ENCODE data around the gene MOB1A. TPM values are rescaled to one million over a fixed set of nuclear protein-coding genes. Genes with fewer than 3 reads are reported as not detected.

The MOB1A gene
- total RNA-seq, 3 donors from 2014 or later, result 117 to 129 (median 124) TPM

DNA sequence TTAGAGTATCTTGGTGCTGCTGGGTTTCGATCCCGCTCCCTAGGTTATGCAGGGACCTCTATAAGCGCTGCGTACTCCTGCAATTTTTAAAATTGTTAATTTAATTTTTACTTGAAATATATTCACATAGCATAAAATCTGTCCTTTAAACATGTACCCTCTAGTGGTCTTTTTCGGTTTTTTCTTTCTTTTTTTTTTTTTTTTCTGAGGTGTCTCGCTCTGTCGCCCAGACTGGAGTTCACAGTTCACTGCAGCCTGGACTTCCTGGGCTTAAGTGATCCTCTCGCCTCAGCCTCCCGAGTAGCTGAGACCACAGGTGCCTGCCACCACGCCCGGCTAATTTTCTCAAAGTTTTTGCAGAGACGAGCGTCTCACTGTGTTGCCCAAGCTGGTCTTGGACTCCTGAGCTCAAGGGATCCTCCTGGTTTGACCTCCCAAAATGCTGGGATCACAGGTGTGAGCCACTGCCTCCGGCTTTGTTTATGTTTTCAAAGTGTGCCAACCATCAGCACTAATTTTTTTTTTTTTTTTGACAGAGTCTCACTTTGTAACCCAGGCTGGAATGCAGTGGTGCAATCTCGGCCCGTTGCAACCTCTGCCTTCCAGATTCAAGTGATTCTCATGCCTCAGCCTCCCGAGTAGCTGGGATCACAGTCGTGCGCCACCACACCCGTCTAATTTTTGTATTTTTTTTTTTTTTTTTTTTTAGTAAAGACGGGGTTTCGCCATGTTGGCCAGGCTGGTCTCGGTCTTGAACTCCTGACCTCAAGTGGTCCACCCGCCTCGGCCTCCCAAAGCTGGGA is 585 bp upstream of the MOB1A start:
- peak overlapping the region; percentile 76 for H3K4me3 ChIP-seq
- ATAC-seq (peak; percentile 6), DNase-seq (peak; percentile 27 to 57 (median 48))
- TF ChIP-seq CTCF (IDR thresholded peaks at IDR 0.05), result no peak
- no peaks in the 10 kb centered on the region for H3K9me3 ChIP-seq
- intact Hi-C loops (cut with DNase I, micrococcal nuclease), result no loop called here
- no peaks in the 10 kb centered on the region for H3K4me1 ChIP-seq (ENCODE audit: low read depth)
- H3K36me3 ChIP-seq (ENCODE audit: low read depth), result no peaks in the 10 kb centered on the region

GRCh38 chr2:74177696-74178095 is 983 bp downstream of the MOB1A start:
- no peaks in the 10 kb centered on the region for H3K36me3 ChIP-seq (ENCODE audit: low read depth)
- no peak for TF ChIP-seq CTCF (IDR thresholded peaks at IDR 0.05)
- DNase-seq (no peak), ATAC-seq (no peak)
- intact Hi-C loops (cut with DNase I, micrococcal nuclease), result no loop called here
- peak overlapping the region; percentile 76 for H3K4me3 ChIP-seq
- no peaks in the 10 kb centered on the region for H3K9me3 ChIP-seq
- H3K4me1 ChIP-seq (ENCODE audit: low read depth), result no peaks in the 10 kb centered on the region

- no peaks in the 10 kb centered on the region for H3K4me1 ChIP-seq (ENCODE audit: low read depth)
- DNase-seq, result no peak
- ATAC-seq, result no peak
Observed at GRCh38 chr2:74174909-74175308, 3.8 kb downstream of the MOB1A start.

DNA sequence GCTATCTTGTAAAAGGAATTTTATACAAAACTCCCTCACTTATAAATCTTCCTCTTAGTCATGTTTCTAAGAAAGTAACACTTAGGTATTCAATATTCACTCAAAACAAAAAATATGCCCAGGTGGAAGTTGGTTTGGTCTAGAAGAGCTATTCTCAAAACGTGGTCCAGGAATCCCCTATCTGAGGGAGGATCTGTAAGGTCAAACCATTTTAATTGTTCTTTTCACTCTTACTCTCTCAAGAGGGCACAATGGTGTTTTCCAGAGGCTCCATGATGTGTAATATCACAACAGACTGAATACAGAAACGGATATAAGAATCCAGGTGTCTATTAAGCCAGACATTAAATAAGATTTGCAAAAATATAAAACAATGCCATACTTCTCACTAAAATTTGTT is 9.9 kb downstream of the MOB1A start:
- H3K36me3 ChIP-seq (ENCODE audit: low read depth), result peaks cover 25% of the 10 kb centered on the region
- H3K4me3 ChIP-seq, result no peak overlapping the region
- TF ChIP-seq CTCF (IDR thresholded peaks at IDR 0.05), result no peak
- no peaks in the 10 kb centered on the region for H3K9me3 ChIP-seq
- no peaks in the 10 kb centered on the region for H3K4me1 ChIP-seq (ENCODE audit: low read depth)
- intact Hi-C loops (cut with DNase I, micrococcal nuclease), result no loop called here
- DNase-seq, result no peak
- ATAC-seq, result no peak

More at GRCh38 chr2:74174909-74175308, 3.8 kb downstream of the MOB1A start:
- intact Hi-C loops (cut with DNase I, micrococcal nuclease), result no loop called here
- Histone ChIP-seq H3K4me3 (no peak overlapping the region), H3K36me3 (ENCODE audit: low read depth) (peaks cover 4% of the 10 kb centered on the region), H3K9me3 (no peaks in the 10 kb centered on the region)
- TF ChIP-seq CTCF (IDR thresholded peaks at IDR 0.05), result no peak

- DNase-seq (no peak), ATAC-seq (no peak)
- Histone ChIP-seq H3K9me3 (no peaks in the 10 kb centered on the region), H3K4me1 (ENCODE audit: low read depth) (no peaks in the 10 kb centered on the region), H3K36me3 (ENCODE audit: low read depth) (peaks cover 32% of the 10 kb centered on the region), H3K4me3 (no peak overlapping the region)
- intact Hi-C loops (cut with DNase I, micrococcal nuclease), result no loop called here
- TF ChIP-seq CTCF (IDR thresholded peaks at IDR 0.05), result no peak
Observed at GRCh38 chr2:74164761-74165160, 13.9 kb downstream of the MOB1A start.
